ENCODE data around the gene FOXR1.
A peak's percentile ranks its signal among the peaks of the same experiment; 100 is the strongest.

The FOXR1 gene, protein sequence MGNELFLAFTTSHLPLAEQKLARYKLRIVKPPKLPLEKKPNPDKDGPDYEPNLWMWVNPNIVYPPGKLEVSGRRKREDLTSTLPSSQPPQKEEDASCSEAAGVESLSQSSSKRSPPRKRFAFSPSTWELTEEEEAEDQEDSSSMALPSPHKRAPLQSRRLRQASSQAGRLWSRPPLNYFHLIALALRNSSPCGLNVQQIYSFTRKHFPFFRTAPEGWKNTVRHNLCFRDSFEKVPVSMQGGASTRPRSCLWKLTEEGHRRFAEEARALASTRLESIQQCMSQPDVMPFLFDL

DNA sequence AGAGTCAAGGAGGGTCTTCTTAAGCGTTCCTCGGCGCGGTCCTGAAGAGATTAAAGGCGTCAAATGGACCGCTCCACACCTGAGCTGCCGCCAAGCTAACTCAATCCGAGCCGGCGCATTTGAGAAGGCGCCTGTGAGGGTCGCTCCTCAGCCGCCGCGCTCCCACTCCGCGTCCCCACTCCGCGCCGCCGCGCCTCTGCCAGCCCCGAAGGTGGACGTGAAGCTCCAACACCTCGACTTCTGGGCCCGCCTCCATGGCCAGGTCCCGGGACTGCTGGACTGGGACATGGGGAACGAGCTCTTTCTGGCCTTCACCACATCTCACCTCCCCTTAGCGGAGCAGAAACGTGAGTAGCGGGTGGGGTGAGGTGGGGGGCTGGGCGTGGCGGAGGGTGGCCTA, at the start of gene FOXR1:
Gene FOXR1, plus strand, starts transcription at position 116 of the 400 bp plus-strand sequence. Its CDS starts 171 bp downstream, at position 287.
- no peak for DNase-seq

DNA sequence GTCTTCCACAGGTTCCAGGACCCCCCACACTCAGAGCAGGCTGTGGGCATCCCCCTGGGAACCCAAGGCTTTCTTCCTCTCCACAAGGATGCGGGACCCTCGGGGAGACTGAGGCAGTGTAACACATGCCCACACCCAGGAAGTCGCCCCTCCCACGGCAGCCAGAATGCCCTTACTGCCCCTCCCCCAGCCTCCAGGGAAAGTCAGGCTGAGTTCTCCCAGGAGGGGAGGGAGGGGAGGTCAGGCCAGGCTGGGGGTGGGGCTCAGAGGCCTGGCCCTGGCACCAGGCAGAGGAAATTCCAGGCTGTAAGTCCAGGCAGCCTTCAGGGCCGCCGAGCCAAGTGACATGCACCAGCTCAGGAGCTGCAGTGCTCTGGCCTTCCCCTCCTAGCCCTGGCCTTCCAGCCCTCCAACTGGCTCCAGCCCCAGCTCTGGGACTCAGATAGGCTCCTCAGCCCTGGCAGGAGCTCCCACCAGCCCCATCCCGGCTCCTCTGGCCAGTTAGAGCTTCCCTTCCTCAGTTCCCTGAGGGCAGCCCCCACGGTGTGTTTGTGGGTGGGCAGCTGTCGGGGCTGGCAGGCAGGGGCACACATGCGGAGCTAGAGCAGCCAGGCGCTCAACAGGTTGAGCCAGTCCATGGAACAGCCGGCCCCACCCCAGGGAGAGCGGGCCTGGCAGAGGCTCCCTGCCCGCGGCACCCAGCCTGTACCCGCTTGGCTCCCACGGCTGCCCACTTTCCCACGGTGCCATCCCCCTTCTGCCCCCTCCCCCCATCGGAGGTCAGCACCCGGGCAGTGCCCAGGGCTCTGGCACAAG, 49.4 kb upstream of the FOXR1 start:
- no peak for DNase-seq

DNA sequence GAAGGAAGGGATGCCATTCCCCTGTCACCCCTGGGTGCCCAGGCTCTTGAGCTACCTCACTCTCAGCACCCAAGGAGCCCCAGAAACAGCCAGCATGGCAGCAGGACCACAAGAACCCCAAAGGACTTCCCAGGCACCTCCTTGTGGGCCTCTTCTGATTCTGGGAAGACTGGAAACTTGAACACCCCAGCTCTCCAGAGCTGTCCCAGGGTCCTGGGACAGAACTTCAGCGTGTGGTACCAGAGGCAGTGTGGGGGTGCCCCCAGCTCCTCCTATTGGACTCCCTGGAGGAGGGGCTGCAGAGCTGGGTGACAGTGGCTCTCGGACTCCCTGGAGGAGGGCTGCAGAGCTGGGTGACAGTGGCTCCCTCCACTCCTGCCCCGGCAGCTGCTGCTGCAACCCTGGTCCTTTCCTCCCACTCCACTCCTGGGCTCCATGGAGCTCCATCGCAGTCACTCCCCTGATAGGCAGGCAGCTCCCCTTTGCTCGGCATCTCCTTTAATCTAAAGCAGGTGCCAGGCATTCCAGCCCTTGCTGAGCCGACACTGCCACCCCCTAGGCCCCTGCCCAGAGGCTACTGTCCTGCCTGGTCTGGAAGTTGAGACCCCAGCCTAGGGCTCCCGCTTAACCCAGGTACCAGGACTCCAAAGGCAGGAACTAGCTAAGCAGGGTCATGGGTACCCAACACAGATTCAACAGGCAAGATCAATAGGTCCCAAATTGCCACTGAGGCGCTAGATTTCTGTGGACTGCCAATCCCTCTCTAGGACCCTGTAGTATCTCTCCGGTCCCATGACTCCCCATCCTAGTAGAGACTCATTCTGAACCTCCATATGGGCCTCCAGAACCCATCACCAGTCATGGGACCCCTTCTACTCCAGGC, 48.6 kb upstream of the FOXR1 start:
- no peak for DNase-seq

DNA sequence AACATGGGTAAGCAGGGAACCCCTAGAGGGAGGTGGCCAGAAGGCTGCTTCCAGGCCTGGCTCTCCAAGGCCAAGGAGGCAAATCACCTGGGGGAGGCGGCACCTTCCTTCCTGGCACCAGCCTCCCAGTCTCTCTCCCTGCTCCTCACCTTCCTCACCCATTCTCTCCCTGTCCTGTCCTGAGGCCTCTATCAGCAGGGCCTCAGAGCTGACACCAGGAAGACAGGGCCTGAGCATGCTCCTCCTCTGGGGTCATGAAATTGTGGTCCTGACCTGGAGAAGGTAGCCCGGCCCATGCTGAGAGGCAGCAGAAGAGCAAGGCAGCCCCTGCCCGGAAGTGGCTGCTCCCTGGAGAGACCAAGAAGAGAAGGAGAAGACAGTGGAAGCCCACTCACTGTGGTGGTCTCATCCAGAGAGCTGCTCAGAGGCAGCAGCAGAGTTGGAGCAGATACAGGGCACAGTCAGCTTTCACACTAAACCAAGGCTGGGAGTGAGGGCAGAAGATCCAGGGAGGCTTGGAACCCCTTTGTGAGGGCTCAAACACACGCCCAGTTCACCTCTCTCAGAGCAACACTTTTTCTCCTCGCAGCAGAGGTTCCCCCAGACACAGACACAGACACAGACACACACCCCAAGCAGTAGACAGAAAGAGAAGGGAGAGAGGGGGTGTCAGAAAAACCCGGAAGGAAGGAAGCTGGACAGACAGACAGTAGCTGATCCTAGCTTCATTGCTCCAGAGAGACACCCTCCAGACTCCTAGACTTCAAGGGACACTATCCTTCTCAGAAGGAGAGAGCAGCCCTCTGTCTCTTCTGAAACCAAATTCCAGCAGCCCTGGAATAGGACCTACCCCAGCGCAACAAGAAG, 47.6 kb upstream of the FOXR1 start:
- DNase-seq, result no peak

DNA sequence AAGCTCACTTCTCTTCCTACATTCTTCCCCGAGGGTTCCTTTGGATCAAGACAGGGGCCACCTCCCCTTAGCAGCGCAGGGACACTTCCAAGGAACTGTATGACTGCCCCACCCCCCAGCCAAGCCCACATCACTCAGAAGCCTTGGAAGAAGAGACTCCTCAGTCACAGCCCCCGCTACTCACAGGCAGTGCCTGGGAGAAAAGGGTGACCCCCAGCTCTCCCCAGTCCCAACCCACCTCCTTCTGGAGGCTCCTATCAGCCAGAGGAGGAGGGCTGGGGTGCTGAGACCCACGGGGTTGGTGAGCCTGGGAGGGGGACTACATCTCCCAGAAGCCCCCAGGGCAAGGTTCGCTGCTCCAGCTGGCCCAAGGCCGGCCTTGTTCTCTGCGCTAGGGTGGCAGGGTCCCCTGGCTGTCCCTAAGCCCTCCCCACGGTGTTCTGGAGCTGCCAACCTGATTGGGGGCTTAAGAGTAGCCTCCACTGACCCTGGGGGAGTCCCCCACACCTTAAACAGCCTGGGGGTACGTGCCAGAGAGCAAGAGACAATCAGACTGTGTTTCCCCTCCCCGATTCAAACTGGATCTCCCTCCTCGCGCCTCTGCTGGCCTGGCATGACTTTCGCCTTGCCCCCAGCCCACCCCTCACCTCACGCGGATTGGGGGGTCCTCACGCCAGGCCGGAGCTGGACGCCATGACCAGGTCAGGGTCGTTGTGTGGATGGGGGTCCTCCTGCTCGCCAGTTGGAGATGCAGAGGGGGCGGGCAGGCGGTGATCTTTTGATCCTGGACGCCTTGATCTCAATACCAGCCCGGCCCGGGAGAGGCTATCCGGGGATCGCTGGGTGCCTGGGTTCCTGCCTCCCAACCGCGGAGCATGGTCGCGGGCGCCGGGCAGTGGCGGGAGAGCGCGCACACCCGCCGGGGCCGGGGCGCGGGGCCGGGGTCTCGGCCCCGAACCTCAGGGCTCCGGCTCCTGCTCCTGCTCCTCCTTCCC, 46.7 kb upstream of the FOXR1 start:
- DNase-seq, result no peak

DNA sequence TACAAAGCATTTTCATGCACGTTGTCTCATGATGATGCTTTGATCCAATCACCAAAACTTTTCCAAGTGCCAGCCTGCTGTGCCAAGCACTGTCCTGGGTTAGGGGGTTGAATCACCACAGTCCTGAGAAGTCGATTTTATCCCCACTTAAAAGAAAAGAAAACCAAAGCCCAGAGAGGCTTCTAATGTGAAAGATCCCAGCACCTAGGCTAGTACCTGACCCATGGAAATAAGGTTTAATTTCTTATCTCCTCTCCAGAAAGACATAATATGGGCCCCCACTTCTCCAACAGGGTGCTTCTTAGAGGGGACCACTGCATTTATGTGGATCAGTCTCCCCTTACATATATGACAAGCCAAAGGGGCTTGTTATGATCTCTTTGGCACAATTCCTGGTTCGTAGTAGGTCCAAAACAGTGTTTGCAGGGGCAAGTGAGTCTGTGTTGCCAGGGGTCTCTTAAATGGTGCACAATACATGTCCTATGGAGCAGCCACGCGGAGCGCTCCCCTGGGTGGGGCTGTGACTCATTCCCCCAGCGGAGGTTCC, 43.9 kb upstream of the FOXR1 start:
- no peak for DNase-seq

DNA sequence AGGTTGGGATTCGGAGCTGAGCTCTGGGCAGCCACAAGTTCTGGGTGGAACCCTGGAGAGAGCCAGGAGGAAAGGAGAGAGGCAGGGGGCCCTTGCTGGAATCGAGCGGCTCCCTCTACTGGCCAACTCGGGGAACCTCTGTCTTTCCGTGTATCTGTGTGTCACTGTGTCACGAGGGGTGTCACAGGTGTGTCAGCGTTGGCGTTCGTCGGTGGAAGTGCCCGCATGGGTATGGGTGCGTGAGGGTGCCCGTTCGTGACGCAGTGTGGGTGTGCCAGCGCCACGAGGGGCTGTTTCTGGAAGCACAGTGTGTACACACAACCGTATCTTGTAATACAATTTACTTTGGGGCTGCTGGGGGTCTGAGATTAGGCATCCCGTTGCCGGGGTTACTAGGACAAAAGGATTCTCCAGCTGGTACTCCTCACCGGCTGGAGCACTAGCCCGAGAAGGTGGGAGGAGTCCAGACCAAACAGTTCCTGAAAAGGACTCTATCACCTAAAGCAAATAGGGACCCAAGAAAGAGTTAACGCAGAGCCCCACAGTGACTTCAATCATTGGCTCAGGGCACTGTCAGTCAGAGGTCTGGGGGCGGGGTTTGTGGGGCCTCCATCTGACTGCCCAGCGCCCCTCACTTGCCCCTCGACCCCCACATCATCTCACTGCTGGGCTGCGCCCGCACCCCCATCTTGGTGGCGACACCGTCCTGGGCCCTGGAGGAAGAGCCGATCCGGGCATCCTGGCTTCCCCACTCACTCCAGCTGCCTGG, 43.3 kb upstream of the FOXR1 start:
- DNase-seq, result peak; percentile 68

DNA sequence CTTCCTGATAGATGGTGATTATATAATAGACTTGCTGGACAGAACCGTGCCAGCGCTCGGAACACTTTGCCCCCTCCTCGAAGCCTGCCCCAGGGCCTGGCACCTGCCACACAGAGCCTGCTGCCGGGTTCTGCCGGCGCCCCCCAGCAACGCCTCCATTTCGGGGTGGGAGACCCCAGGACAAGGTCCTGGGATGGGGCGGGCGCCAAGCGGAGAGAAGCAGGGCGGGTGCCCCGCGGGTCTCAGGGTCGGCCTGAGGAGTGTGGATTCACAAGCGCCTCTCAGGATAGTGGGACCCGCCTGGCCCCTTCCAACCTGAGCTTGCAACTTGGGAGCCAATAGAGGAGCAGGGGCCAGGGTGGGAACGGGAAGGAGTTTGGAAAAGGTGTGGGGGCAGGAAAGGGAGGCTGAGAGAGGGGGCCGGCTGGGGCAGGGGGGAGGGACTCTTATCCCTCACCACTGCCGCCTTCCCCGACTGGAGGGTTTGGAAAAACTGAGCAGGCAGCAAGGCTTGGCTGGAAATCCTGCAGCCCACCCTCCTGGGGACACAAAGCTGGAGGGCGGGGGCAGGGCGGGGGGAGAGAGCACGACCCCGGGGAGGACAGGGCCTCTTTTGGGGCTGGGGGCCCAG, 42.6 kb upstream of the FOXR1 start:
- peak; percentile 35 for DNase-seq

DNA sequence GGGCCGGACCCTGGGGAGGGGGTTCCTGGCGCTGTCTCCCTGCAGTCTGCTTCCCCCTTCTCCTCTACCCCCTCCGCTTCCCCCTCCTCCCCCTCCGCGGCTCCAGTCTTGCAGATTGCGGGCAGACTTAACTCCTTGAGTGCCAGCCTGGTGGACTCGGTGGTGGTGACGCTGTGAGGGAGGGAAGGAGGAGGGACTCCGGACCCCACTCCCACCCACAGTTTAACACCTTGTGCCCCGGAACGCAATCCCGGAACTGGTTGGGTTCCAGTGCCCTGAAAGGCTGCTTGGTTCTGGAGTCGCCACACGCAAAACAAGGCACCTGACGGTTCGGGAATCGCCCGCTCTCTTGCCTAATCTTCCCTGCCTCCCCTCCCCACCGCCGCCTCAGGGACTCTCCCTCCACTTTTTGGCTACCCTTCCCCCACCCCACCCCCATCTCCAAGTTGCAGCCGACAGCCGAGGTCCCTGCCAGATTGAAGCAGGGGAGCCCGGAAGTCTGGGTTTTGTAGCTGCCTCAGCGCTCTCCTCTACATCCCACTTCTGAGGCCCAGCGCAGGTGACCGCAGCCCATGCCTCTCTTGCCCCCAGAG, 42.0 kb upstream of the FOXR1 start:
- peak; percentile 14 for DNase-seq

DNA sequence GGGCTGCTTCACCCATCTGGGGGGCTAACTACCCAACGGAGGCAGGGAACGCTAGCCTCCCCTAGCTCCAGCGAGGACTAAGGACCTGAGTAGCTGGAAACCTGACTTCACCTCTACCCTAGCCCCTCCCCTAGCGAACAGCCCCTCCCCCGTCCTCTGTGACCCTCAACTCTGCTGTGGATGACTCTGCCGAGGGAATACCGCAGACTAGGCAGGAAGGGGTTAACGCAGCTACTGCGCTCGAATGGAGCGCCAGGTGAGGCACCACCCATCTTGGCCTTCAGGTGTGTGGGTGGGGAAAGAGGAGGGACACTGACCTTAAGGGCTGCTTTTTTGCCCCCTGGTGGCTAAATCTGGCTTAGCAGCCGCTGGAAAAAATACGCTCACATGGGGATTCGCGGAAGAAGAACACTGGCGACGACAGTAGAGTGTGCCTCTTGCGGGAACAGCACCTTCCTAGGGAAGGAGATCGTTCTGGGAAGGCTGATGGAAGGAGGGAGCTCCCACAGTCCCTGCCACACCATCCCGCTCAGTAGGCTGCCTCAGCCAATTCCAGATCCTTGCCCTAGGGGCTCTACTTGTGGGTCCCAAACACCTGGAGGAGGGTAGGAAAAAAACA, 41.4 kb upstream of the FOXR1 start:
- peak; percentile 17 for DNase-seq

DNA sequence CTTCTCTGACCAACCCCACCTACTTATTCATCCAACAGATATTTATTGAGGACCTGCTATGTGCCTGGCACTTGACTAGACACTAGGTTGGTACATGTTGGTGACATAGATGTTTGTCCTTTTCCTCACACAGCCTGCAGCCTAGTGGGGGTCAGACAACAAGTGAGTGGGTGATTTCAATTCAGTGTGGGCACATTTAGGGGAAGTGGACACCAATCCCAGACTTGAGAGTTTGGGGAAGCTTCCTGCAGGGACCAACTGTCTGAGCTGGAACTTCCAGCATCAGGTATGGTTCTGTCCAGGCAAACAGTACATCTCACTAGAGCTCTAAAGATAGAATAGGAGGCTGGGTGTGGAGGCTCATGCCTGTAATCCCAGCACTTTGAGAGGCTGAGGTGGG, 40.0 kb upstream of the FOXR1 start:
- DNase-seq, result no peak

DNA sequence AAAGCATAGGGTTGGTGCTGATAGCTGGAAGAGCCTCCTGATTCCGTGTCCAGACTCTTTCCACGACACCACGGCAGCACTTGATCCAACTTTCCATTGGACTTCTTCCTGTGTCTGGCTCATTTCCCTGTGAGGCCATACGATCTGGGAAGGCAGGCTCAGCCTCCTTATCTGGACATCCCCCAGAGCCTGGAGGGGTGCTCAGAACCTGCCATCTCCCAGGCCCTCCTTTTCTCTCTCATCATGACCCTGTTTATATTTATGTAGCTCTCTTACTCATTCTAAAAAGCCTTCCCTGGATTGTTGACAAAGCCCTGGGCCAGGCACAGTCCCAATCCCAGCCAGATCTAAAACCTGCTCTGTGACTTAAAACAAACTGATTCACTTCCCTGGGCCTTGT, 38.1 kb upstream of the FOXR1 start:
- DNase-seq, result no peak

DNA sequence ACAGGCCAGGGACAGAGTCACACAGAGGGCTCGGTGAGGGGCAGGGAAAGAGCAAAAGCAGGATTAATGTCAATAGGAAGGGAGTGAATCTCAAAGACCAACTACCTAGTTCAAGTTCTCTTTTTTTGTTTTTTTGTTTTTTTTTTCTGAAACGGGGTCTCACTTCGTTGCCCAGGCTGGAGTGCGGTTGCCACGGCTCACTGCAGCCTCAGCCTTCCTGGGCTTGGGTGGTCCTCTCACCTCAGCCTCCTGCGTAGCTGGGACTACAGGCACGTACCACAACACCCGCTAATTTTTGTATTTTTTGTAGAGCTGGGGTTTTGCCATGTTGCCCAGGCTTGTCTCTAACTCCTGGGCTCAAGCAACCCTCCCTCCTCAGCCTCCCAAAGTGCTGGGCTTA, 36.2 kb upstream of the FOXR1 start:
- DNase-seq, result no peak

DNA sequence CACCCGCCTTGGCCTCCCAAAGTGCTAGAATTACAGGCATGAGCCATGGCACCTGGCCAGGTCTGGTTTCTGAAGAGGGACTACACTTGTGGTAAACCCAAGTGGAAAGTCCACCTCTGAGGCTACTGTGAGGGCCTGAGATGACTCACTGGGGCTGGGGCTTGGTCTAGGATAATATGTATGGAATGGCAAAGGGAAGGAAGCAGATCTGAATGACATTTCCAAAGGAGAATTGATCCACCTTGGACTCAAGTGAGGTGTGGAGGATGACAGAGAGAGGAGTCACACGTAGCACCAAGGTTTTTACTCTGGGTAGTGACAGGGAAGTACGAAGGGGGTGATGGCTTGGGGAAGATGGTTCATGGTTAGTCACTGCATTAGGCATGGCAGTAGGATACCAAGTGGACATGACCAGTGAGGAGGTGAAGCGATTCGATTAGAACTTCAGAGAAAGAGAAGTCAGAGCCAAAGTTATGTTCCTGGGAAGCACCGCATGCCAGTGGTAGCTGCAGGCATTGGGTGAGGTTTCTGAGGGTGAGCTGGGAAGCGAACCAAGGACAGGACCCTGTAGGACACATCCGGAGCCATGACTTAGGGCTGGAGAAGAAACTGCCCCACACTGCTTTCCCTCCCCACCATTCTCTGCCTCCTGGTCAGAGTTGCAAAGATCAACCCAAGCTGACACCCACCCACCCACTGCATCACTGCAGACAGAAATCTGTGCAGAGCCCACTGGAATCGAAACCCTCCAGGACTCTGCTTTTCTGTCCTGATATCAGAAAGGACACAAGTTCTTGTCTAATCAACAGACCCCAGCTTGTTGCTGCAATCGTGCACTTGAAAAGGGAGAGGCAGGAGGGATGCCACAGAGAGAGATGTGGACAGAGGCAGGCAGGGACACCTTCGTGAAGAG, 32.8 kb upstream of the FOXR1 start:
- no peak for DNase-seq

DNA sequence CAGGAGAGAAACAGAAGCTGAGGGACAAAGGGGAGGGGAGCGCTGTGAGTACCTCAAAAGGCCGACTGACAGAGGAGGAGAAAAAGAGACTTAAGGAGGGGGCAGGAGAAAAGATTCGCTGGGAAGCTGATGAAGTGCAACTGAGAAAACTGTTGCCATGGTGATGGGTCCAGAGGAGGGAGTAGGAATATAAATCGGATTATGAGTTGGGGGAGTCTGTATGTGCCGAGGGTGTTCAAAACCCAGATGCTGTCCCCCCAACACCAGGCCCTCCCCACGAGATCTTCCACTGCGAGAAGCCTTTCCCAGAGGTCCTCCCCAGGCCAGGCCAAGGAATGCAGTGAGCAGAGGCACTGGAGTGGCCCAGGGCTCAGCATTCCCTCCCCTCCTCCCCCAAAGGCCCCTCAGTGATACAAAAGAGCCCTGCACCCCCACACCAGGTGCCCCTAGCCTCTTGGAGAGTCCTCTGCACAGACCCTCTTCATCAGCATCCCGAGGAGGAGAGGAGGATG, 32.1 kb upstream of the FOXR1 start:
- no peak for DNase-seq

DNA sequence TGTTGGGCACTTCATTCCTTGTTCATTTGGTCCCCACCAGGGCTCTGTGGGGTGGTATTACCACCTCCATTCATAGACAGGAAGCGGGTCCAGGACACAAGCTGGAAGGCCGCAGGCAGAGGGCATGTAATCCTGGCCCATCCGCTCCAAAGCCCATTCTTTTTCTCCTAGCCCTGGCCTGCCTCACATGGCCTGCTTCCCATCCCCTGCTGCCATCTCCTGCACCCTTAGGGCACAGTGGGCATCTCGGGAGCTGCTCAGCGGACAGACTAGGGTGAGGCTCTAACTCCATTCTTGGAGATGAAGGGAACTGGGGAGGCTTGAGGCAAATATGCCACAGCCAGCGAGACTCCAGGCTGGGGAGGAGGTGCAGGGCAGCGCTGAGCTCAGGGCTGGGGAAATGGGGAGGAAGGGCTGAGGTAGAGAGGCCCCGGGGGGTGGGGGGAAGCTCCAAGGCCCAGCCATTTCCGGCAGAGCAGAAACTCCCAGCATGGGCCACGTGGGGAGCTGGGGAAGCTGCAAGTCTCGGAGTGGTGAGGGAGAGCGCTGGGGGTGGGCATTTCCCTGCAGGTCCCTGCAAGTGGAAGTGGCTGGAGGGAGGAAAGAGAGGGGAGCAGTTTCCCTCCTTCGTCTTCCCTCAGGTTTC, 31.5 kb upstream of the FOXR1 start:
- no peak for DNase-seq

DNA sequence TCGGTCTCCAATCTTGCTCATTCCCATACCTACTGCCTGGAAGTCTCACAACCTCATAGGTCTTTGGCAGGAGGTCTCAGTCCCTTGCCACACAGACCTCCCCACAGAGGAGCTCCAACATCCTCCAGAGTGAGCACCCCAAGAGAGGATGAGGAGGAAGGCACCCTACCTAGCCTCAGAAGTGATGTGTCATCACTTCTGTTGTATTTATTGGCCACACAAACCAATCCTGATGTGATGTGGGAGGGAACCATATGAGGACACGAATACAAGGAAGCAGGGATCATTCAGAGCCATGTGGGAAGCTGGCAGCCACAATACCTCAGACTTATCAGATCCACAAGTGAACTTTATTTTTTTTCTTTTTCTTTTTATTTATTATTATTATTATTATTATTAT, 24.5 kb upstream of the FOXR1 start:
- DNase-seq, result no peak
